Lower leg skin (tissue), 3 donors: ENCODE measurements around the gene GRK3.

Source experiments
- POLR2A ChIP-seq, 2 donors: fragments of 450-650 bp; IDR thresholded peaks; one replicate each; pipeline ENCODE4 v1.6.1; 2016 to 2017; ENCODE audit warnings: antibody characterized with exemption in 2 of 2, mild to moderate bottlenecking in 1 of 2, moderate library complexity in 1 of 2
- TF ChIP-seq, protein P1 (sequence below), 3 donors: fragments of 450-650 bp; IDR thresholded peaks; one replicate each; pipeline ENCODE4 v1.5.1; 2016; ENCODE audit warnings: antibody characterized with exemption in 3 of 3, mild to moderate bottlenecking in 3 of 3, moderate library complexity in 2 of 3

DNA sequence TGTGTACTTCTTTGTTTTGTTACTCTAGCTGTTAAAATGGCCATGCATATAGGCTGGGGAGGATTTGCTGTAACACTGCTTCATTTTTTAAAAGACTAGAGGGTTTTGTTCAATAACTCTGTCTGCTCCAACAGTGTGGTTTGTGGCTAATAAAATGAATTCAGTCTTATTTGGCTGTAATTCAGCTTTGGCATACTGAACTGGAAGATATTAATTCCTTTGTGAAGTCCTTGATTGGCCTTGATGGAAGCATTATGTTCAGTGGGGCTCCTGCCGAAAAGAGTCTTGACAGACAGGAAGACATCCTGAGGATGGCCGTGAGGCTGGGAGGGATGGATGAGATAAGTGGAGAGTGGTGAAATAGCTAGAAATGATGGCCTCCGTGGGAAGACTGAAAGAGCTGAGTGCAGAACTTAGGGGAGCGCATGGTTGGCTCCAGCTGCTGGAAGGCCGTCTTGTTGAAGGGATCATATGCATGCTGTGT lies 132.7 kb downstream of the GRK3 start:
- TF ChIP-seq, protein P1, sequence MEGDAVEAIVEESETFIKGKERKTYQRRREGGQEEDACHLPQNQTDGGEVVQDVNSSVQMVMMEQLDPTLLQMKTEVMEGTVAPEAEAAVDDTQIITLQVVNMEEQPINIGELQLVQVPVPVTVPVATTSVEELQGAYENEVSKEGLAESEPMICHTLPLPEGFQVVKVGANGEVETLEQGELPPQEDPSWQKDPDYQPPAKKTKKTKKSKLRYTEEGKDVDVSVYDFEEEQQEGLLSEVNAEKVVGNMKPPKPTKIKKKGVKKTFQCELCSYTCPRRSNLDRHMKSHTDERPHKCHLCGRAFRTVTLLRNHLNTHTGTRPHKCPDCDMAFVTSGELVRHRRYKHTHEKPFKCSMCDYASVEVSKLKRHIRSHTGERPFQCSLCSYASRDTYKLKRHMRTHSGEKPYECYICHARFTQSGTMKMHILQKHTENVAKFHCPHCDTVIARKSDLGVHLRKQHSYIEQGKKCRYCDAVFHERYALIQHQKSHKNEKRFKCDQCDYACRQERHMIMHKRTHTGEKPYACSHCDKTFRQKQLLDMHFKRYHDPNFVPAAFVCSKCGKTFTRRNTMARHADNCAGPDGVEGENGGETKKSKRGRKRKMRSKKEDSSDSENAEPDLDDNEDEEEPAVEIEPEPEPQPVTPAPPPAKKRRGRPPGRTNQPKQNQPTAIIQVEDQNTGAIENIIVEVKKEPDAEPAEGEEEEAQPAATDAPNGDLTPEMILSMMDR (IDR thresholded peaks at IDR 0.05): no peak
- no peak for TF ChIP-seq POLR2A (IDR thresholded peaks at IDR 0.05)
